DND-41 (cell line): ENCODE results near the gene VAC14.

Experiments
- ATAC-seq: fragments of 200-7000 bp; cut with Tn5 transposase; 3 replicates; pipeline ENCODE4 v1.9.1; 2021; ENCODE audit warnings: low read depth; ENCODE audit not compliant: insufficient read depth
- DNase-seq: peaks from one replicate; pipeline ENCODE4 v3.0.0-alpha.2; 2020
- H2AFZ ChIP-seq: 2 replicates; pipeline ENCODE4 v1.6.0; 2012; ENCODE audit warnings: low read depth, low read length
- H3K27ac ChIP-seq: 2 replicates; pipeline ENCODE4 v1.5.1; 2012; ENCODE audit warnings: low read length, inconsistent platforms
- H3K27me3 ChIP-seq: fragments of 200-600 bp; sonication (generic); 2 replicates; pipeline ENCODE4 v1.6.0; 2012; ENCODE audit warnings: low read length, mild to moderate bottlenecking, inconsistent platforms; ENCODE audit not compliant: insufficient read depth, poor library complexity
- H3K36me3 ChIP-seq: 2 replicates; pipeline ENCODE4 v1.5.1; 2012; ENCODE audit warnings: low read length, inconsistent platforms; ENCODE audit not compliant: insufficient read depth
- H3K4me1 ChIP-seq: 2 replicates; pipeline ENCODE4 v1.5.1; 2012; ENCODE audit warnings: mild to moderate bottlenecking, low read length; ENCODE audit not compliant: insufficient read depth
- H3K4me2 ChIP-seq: 2 replicates; pipeline ENCODE4 v1.6.0; 2012; ENCODE audit warnings: mild to moderate bottlenecking, moderate library complexity, low read length, inconsistent platforms; ENCODE audit not compliant: insufficient read depth
- H3K4me3 ChIP-seq, 2 experiments: fragments of 200-600 bp in 1 of 2; shearing (Covaris generic) in 1 of 2; 2 replicates each; pipeline ENCODE4 v1.5.1; 2012 to 2016; ENCODE audit warnings: inconsistent platforms in 2 of 2, low read length in 2 of 2, mild to moderate bottlenecking in 2 of 2, low read depth in 1 of 2, moderate library complexity in 1 of 2
- H3K79me2 ChIP-seq: 2 replicates; pipeline ENCODE4 v1.6.0; 2012; ENCODE audit warnings: low read length, inconsistent platforms; ENCODE audit not compliant: insufficient read depth
- H3K9ac ChIP-seq: 2 replicates; pipeline ENCODE4 v1.6.0; 2012; ENCODE audit warnings: low read depth, mild to moderate bottlenecking, inconsistent platforms, low read length, moderate library complexity
- H3K9me3 ChIP-seq: 2 replicates; pipeline ENCODE4 v1.5.1; 2012; ENCODE audit warnings: low read length, moderate library complexity, mild to moderate bottlenecking, inconsistent platforms; ENCODE audit not compliant: insufficient read depth, severe bottlenecking
- H4K20me1 ChIP-seq: 2 replicates; pipeline ENCODE4 v1.6.0; 2012; ENCODE audit warnings: low read length; ENCODE audit not compliant: insufficient read depth
- EZH2 ChIP-seq: IDR thresholded peaks from 3 replicates; pipeline ENCODE4 v1.6.1; 2012; ENCODE audit warnings: borderline replicate concordance, low read depth, mild to moderate bottlenecking, moderate library complexity, low read length, inconsistent platforms; ENCODE audit not compliant: severe bottlenecking
- TF ChIP-seq, protein P1 (sequence below): IDR thresholded peaks from 2 replicates; pipeline ENCODE4 v1.5.1; 2012; ENCODE audit warnings: borderline replicate concordance, low read length, moderate library complexity, mild to moderate bottlenecking; ENCODE audit not compliant: poor library complexity, severe bottlenecking; ENCODE audit errors: extremely low read depth

VAC14 gene

DNA sequence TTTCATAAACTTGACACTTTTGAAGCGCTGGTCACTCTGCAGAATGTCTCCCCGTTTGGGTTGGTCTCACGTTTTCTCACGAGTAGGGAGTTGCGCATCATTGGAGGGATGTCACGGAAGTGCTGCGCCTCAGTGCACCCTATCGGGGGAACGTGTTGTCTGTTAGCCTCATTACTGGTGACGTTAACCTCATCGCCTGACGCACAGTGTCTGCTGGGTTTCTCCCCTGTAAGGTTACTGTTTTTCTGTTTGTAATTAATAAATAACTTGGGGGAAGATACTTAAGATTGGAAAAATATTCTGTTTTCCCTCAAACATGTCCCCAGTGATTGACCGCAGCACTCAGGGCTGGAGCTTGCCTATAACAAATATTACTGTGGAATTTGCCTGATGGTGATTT, 26.7 kb downstream of the VAC14 start:
- Histone ChIP-seq H3K27ac (no peak overlapping the region), H3K79me2 (no peaks in the 10 kb centered on the region), H3K27me3 (no peaks in the 10 kb centered on the region), H3K4me2 (no peak overlapping the region), H4K20me1 (0 out of 2 replicates have a peak, but pooled peaks cover 4% of the 10 kb centered on the region), H2AFZ (no peak overlapping the region), H3K36me3 (peaks cover 64% of the 10 kb centered on the region), H3K9me3 (no peaks in the 10 kb centered on the region), H3K4me1 (no peaks in the 10 kb centered on the region), H3K4me3 (no peak overlapping the region), H3K9ac (no peak overlapping the region)
- TF ChIP-seq EZH2: no peak
- TF ChIP-seq, protein P1, sequence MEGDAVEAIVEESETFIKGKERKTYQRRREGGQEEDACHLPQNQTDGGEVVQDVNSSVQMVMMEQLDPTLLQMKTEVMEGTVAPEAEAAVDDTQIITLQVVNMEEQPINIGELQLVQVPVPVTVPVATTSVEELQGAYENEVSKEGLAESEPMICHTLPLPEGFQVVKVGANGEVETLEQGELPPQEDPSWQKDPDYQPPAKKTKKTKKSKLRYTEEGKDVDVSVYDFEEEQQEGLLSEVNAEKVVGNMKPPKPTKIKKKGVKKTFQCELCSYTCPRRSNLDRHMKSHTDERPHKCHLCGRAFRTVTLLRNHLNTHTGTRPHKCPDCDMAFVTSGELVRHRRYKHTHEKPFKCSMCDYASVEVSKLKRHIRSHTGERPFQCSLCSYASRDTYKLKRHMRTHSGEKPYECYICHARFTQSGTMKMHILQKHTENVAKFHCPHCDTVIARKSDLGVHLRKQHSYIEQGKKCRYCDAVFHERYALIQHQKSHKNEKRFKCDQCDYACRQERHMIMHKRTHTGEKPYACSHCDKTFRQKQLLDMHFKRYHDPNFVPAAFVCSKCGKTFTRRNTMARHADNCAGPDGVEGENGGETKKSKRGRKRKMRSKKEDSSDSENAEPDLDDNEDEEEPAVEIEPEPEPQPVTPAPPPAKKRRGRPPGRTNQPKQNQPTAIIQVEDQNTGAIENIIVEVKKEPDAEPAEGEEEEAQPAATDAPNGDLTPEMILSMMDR: no peak
- no peak for ATAC-seq
- no peak for DNase-seq

DNA sequence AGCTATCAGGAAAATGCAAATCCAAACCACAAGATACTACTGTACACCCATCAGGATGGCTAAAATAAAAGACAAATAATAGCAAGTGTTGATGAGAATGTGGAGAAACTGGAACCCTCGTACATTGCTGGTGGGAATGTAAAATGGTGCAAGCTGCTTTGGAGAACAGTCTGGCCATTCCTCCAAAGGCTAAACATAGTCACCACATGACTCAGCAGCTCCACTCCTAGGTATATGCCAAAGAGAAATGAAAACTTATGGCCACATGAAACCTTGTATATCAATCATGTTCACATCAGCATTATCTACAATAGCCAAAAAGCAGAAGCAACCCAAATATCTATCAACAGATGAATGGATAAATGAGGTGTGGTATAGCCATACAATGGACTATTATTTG, 28.5 kb downstream of the VAC14 start:
- no peaks in the 10 kb centered on the region for H3K4me1 ChIP-seq
- TF ChIP-seq, protein P1: no peak
- no peak for TF ChIP-seq EZH2
- H3K9ac ChIP-seq: no peak overlapping the region
- no peak overlapping the region for H3K4me3 ChIP-seq
- peaks cover 62% of the 10 kb centered on the region for H3K36me3 ChIP-seq
- H3K79me2 ChIP-seq: no peaks in the 10 kb centered on the region
- 0 out of 2 replicates have a peak, but pooled peaks cover 6% of the 10 kb centered on the region for H4K20me1 ChIP-seq
- H3K27ac ChIP-seq: no peak overlapping the region
- no peak overlapping the region for H2AFZ ChIP-seq
- ATAC-seq (no peak), DNase-seq (no peak)
- H3K4me2 ChIP-seq: no peak overlapping the region
- no peaks in the 10 kb centered on the region for H3K27me3 ChIP-seq
- no peaks in the 10 kb centered on the region for H3K9me3 ChIP-seq

DNA sequence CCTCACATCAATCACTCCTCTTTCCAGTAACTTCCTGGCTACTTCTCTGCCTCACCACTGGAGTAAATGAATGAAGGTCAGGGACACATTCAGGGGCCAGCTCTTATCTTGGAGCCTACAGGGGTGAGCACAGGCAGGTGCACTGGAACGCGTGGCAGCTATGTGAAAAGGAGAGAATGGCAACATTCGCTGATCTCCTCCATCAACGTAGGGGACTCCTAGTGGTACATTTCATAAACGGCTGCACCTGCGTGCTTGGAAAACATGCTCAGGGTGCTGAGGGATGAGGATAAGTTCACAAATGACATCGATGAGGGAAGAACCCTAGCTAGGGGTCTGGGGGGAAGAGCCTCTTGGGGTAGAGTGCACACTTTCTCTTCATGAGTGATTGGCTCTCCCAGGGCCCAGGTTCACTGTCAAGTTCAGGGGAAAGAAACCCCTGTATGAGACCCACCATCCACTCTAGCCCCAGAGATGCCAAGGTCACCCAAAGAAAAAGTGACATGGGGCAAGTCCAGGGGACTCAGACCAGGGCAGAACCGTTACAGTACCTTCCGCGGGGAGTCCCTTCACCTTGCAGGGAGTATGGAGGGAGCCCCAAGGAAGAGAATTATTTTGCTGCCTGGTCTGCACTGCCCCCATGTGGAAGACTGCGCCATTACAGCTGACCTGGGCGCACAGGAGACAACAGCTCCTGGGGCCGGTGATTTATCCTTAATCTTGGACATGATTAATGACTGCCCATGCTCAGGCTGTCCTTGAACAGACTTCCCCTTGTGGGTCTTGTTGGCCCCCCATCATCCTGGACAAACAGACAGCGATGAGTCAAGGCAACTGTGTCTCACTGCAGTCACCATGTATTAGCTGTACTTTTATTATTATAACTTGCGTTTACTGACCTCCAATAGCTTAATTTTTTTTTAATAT, 30.1 kb downstream of the VAC14 start:
- peak; percentile 54 for DNase-seq
- H3K79me2 ChIP-seq: no peaks in the 10 kb centered on the region
- TF ChIP-seq EZH2: no peak
- TF ChIP-seq, protein P1: peak; percentile 86

More for the DNA sequence above, 30.1 kb downstream of the VAC14 start:
- H4K20me1 ChIP-seq: 0 out of 2 replicates have a peak, but pooled peaks cover 6% of the 10 kb centered on the region
- H3K4me2 ChIP-seq: no peak overlapping the region
- H3K4me3 ChIP-seq: no peak overlapping the region
- no peaks in the 10 kb centered on the region for H3K4me1 ChIP-seq
- ATAC-seq: peak; percentile 69
- peaks cover 66% of the 10 kb centered on the region for H3K36me3 ChIP-seq
- no peaks in the 10 kb centered on the region for H3K27me3 ChIP-seq
- no peaks in the 10 kb centered on the region for H3K9me3 ChIP-seq
- no peak overlapping the region for H3K9ac ChIP-seq
- H2AFZ ChIP-seq: no peak overlapping the region
- no peak overlapping the region for H3K27ac ChIP-seq
